Measurements from ENCODE around the gene DHX16. TPM values are rescaled to one million over a fixed set of nuclear protein-coding genes. Genes with fewer than 3 reads are reported as not detected.

DHX16 gene
- total RNA-seq: 38.3 and 41.0 TPM in 2 replicates

DNA sequence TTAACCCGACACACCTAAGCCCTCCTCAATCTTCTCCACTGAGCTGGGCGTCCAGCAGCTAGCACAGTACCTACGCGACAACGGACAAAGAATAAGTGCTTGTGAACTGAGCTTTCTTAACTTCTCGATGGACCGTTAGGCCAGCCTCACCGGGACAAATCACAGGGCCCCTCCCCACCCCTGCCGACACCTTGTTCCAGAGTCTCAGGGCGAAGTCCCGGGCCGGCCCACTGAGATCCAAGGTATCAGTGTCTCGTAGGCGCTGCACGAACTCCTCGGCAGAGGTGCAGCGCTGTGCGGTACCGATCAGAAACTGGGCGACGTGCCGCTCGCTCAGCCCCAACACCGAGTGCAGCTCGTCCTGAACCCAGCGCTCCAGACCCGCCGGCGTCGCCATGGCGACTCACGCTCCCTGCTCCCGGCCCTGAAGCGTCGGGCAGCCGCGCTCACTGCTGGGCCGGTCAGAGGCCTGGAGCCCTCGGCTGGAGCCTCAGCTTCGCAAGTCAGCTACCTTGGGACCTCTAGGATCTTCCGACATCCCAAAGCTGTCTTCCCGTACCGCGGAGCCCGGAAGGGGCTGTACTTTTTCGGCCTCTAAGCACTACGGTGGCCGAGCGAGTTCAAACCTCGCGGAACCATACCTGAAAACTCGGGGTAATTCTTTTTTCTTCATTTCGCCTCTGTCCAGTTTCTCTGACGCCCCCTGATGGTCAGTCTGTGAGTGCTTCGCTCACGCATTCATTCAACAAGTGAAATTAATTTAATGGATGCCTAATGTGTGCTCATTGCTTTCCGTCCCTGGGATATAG lies at the start of gene DHX16:
Gene DHX16, minus strand, starts transcription at position 562 of the 809 bp plus-strand sequence. Its CDS starts 165 bp downstream, at position 397.

DNA sequence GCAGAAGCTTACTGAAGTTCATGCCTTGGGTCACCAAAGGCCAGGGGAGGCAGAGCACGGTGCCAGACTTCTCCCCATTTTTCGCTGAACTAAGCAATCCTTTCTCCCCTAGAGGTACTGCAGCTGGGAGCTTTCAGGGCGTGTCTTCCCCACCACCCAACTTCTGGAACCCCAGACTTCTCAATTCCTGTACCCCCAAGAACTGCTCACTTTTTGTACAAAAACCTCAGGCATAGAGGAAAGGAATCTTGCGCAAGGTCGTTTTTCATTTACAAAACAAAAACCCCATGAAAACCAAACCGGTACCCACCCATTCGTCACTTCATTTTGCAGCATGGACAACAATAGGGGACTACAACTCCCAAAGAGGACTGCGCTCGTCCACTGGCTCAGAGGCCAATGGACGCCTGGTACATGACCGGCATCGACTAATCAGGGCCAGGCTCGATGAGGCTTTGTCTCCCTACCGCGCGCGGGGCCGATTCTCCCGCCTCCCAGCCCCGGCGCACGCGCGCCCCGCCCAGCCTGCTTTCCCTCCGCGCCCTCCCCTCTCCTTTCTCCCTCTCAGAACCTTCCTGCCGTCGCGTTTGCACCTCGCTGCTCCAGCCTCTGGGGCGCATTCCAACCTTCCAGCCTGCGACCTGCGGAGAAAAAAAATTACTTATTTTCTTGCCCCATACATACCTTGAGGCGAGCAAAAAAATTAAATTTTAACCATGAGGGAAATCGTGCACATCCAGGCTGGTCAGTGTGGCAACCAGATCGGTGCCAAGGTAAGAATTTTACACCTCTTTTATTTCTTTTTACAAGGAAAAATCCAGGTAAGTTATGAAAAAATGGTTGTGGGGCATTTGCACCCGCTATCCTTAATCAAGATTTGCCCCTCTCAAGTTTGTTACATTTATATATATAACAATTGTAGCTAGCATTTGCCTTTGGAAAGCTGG lies 47.3 kb upstream of the DHX16 start, which contains the start of gene TUBB:
Gene TUBB, plus strand, starts transcription at position 562 of the 947 bp plus-strand sequence. Its CDS starts 155 bp downstream, at position 717.

DNA sequence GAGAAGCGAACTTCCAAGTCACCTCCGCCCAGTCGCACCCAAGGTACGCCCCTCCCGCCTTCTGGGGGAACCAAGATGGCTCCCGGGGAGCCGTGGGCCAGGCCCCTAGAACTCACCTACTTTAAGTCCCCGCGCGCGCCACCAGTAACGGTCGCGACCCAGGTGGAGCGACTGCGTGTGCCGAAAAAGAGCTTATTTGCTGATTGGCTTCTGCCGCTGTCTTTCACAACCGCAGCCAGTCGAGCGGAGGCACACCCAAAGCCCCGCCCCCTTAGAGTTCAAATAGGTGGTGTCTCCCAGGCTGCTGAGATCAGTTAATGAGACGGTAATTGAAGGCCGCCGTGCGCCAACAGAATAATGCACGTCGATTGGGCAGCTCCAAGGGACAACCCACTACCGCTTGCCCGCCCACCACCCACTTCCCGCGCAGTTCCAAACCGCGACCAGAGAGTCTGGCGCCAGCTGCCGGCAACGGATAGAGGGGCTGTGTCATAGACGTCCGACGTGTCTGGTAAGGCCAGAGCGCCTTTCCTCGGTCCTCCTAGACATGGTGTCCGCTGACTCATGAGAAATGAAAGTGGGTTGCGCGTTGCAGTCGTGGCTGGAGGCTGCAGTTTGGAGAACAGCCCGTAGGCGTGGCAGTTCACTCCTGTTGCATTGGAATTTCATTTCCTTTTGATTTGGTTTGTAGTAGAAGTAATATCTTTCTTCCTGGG lies 44.5 kb upstream of the DHX16 start, which contains the start of gene MDC1:
Gene MDC1, minus strand, starts transcription at position 153 of the 716 bp plus-strand sequence. CDS start 2,106 bp downstream, outside the sequence.

DNA sequence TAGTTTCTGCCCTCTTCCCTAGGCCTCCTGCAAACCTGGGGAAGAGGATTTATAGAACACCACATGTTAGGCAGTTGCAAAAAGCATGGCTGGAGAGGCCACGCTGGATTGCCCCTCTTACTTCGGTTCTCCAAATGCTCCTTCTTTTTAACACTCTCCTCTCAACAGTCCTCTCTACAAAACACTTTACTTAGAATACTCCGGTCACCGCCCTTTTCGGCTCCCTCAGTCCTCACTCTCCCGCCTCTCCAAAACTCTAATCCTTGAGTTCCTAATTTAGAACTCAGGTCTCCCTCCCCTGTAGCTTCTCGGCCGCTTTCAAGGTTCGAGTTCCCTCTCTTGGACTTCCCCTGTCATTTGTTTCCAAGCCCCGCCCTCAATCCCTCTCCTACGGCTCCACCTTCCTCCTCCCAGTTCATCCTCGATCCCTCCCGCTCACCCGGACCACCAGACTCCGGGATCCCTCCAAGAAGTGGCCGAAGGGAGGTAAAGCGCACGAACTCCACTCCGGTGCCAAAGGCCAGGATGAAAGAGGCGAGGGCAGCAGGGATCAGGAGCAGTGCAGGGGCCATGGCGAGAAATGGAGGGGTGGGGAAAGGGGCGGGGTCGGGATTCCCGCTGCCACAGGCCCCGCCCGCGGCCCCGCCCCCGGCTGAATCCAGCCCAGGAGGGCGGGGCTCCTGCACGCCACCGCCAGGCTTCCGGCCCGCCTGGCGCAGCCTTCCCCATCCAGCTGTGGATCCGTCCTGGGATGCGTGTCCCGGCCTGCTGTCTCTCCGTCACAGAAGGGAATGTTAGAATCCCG lies 17.8 kb upstream of the DHX16 start, which contains the start of gene NRM:
Gene NRM, minus strand, starts transcription at position 582 of the 805 bp plus-strand sequence. Its CDS starts 10 bp downstream, at position 572.

DNA sequence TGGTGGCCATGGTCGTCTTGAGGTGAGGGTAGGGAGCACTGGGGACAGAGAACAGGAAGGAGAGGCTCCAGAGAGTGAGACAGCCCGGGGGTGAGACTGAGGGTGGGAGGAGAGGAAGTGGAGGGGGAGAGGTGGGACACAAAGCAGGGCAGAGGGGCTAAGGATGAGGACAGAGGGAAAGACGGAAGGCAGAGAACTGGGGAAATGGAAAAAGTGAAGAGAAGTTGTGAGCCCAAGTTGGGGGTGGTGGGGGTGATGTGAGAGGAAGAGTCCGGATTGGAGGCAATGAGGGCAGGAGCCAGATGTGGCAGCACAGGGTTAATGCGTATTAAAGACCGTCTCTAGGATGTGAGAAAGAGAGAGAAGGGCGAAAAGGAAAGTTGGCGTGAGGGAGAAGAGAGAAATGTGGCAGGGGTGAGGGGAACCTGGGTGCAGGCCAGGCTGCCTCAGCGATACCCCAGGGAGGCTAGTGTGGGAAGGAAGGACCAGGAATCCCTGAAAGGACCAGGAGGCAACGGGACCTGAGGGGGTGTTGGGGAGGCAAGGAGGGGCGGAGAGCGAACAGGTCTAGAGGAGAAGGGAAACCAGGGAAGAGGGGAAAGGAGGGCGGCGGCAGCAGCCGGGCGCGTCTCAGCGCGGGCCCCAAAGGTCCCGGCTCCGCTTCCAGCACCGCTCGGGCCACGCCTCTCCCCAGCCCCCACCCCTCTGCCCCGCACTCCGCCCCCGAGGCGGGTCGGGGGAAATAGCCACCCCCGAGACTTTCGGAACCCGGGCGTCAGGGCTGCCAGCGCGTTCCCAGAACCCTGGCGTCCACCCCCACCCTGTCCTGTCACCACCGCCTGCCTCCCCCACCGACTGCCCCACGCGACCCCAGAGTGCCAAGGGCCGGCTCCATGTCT lies 13.5 kb upstream of the DHX16 start, which contains the start of gene PPP1R18:
Gene PPP1R18, minus strand, starts transcription at position 637 of the 899 bp plus-strand sequence. Its CDS starts 627 bp downstream, at position 10.

DNA sequence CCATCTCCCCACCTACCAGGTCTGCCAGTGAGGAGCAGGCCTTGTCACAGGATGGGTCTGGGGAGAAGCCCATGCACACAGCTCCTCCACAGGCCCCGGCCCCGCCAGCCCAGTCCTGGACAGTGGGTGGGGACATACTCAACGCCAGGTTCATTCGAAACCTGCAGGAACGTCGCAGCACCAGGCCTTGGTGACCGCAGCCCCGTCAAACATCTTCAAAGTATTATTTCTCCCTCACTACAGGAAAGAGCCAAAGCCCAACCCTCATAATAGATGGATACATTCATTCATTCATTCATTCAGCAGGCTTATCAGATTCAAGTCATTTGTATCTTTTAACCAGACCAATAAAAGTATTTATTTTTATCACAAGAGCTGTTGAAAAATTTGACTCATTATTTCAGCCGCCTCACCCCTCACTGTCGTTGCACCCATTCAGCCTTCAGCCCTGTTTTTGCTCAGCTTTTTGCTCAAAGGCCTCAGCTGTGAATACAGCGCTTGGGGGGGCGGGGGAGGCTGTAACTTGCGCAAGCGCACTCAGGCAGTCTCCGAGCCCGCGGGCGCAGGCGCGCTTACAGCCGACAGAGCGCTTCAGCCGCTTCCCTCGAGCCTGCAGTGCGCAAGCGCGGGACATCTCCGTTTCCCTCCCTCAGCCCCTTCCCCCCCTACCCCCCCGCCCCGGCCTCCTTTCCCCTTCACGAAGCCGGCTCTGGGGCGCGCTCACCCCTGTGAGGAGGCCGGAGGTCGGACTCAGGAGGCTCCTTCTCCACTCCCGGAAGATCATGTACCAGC lies 26.2 kb downstream of the DHX16 start, which contains the start of gene C6orf136:
Gene C6orf136, plus strand, starts transcription at position 684 of the 792 bp plus-strand sequence. Its CDS starts 99 bp downstream, at position 783.

DNA sequence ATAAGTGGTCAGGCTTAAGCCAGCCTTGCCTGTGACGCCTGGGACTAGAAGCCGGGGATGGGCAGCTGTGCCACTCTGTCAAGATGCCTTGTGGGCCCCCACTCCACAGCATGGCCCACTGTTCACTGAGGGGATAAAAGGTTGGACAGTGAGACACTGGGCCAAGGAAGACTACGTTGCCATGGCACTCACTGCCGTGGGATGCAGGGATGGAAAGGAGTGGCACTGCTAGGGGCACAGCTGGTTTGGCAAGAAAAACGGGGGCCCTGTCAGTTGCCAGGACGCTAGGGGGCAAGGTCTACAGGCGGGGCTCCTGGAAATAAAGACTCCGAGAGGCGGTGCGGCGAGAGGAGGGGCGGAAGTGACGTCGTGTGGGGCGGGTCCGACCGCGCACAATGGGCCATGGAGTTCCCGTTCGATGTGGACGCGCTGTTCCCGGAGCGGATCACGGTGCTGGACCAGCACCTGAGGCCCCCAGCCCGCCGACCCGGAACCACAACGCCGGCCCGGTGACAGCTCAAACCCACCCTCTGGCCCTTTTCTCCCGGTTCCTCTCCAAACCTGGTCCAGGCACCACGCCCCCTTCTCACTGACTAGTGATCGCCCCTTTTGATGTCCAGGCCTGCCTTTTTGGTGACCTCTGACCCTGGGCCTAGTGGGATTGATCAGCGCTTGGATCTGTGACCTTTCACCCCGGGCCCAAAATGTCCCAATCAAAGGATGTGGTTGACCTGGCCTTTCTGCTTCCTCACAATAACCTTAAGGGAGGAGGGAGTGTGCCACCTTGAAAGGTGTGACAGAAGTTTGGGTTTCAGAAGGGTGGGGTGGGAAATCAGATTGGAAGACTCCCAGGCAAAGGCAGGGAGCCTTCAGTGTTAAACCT lies 46.1 kb downstream of the DHX16 start, which contains the start of gene ATAT1:
Gene ATAT1, plus strand, starts transcription at position 391 of the 883 bp plus-strand sequence.

DNA sequence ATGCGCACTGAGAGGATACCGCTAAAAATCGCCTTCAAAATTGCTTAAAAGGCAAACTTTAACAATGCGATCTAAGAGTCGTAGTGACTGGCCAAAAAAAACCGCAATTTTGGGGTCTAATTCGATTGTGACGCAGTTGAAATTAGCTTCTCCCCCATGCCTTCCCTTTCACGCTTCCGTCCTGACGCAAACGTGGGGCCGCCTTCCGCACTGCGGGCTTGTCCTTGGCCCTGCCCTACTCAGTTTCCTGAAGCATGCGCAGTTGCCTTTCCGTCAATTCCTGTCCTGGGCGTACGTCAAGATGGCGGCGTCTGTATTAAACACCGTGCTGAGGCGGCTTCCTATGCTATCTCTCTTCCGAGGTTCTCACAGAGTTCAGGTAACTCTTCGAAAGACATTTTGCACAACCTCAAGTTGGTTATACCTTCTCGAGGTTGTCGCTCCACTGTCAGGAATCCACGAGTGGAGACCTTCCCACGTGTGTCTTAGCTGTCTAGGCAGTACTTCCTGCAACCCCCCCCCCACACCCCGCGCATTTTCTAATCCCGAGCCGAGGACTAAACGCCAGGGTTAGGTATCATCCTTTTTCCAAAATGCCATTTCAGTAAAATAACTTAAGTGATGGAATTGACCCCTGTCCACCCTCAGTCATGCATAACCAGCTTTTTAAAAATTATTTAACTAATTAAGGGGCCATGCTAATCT lies 55.1 kb downstream of the DHX16 start, which contains the start of gene MRPS18B:
Gene MRPS18B, plus strand, starts transcription at position 276 of the 705 bp plus-strand sequence. Its CDS starts 26 bp downstream, at position 302.

DNA sequence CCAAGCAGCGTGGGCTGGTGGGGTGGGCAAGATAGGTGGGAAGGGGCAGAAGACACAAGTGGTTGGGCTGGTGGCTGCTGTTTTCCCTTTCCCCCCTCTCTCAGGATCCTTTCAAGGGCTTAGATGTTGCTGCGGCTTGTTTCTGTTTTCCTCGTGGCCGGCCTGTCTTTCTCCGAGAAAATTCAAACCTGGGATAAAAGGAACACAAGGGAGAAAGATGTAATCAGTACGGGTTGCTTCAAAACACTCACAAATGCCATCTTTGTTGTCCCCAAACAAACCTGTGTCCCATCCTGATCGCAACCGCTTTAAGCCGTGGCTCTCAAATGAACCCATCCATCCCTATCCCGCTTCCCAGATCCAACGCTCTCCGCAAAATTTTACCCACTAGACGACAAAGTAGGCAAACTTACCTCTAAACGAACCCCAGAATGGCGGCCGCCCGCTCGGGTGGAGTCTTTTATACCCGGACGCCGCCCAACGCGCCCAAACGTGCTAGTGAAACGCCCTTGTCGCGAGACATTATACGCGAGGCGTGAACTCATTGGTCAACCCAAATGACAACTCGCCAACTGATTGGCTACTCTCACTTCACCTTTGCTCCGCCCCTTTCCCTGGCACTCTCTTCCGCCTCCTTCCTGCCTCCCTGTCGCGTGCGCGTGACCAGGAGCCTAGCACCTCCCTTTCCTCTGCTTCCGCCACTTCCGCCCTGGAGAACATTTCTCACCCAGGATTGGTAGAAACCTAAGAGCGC lies 55.8 kb downstream of the DHX16 start, which contains the start of gene PPP1R10:
Gene PPP1R10, minus strand, starts transcription at position 433 of the 754 bp plus-strand sequence. CDS start 7,299 bp downstream, outside the sequence.

Other genes with a start within 250 kb of the DHX16 start
- gene HLA-E, start 183.5 kb downstream of the DHX16 start, total RNA-seq: 548 and 551 TPM in 2 replicates
- gene GNL1, start 116.5 kb downstream of the DHX16 start, total RNA-seq: 41.6 and 45.1 TPM in 2 replicates
- 1.5 and 2.6 TPM in 2 replicates for gene PRR3, start 115.7 kb downstream of the DHX16 start, total RNA-seq
- 43.5 and 44.2 TPM in 2 replicates for gene ABCF1, start 101.6 kb downstream of the DHX16 start, total RNA-seq
- 8.8 and 12.9 TPM in 2 replicates for gene PPP1R10, start 55.8 kb downstream of the DHX16 start, total RNA-seq
- 55.5 and 57.3 TPM in 2 replicates for gene MRPS18B, start 55.2 kb downstream of the DHX16 start, total RNA-seq
- 2.6 and 5.8 TPM in 2 replicates for gene ATAT1, start 46.1 kb downstream of the DHX16 start, total RNA-seq
- 3.2 and 4.5 TPM in 2 replicates for gene C6orf136, start 25.9 kb downstream of the DHX16 start, total RNA-seq
- 48.1 and 49.8 TPM in 2 replicates for gene PPP1R18, start 13.6 kb upstream of the DHX16 start, total RNA-seq
- gene NRM, start 18.0 kb upstream of the DHX16 start, total RNA-seq: 1.9 and 3.8 TPM in 2 replicates
- gene MDC1, start 44.3 kb upstream of the DHX16 start, total RNA-seq: 6.2 and 7.5 TPM in 2 replicates
- 311 and 367 TPM in 2 replicates for gene TUBB, start 47.3 kb upstream of the DHX16 start, total RNA-seq
- 31.5 and 64.0 TPM in 2 replicates for gene FLOT1, start 69.7 kb upstream of the DHX16 start, total RNA-seq
- 160 and 166 TPM in 2 replicates for gene IER3, start 71.5 kb upstream of the DHX16 start, total RNA-seq
- 8.1 and 8.8 TPM in 2 replicates for gene DDR1, start 211.5 kb upstream of the DHX16 start, total RNA-seq
- 10.1 and 16.3 TPM in 2 replicates for gene GTF2H4, start 235.2 kb upstream of the DHX16 start, total RNA-seq
- 15.9 and 27.8 TPM in 2 replicates for gene VARS2, start 241.2 kb upstream of the DHX16 start, total RNA-seq

Data from epithelial cell of umbilical artery (primary cell).